Progenitor cell of endocrine pancreas (in vitro differentiated cells): ENCODE measurements around the gene PRSS8. TPM values are rescaled to one million over a fixed set of nuclear protein-coding genes. Genes with fewer than 3 reads are reported as not detected.

Source experiments
- DNase-seq: peaks from one replicate; pipeline ENCODE4 v3.0.0; 2021; ENCODE audit warnings: low spot score; ENCODE audit not compliant: unreplicated experiment
- H3K27ac Mint-ChIP-seq: 2 replicates; pipeline ENCODE4 v1.8.0; 2021; ENCODE audit warnings: mild to moderate bottlenecking, moderate library complexity, mixed read lengths
- H3K27me3 Mint-ChIP-seq: 2 replicates; pipeline ENCODE4 v1.8.0; 2021; ENCODE audit warnings: mixed read lengths
- H3K36me3 Mint-ChIP-seq: 2 replicates; pipeline ENCODE4 v1.8.0; 2022; ENCODE audit warnings: mixed read lengths; ENCODE audit not compliant: insufficient read depth
- H3K4me1 Mint-ChIP-seq: 2 replicates; pipeline ENCODE4 v1.8.0; 2021; ENCODE audit warnings: low read depth, mixed read lengths
- H3K4me3 Mint-ChIP-seq: 2 replicates; pipeline ENCODE4 v1.8.0; 2021; ENCODE audit warnings: low read depth, mild to moderate bottlenecking, moderate library complexity, mixed read lengths
- H3K9me3 Mint-ChIP-seq: 2 replicates; pipeline ENCODE4 v1.8.0; 2021; ENCODE audit warnings: low read depth, mixed read lengths
- CTCF ChIP-seq: fragments of 200-600 bp; sonication (generic); IDR thresholded peaks from one replicate; pipeline ENCODE4 v1.5.0; 2021; ENCODE audit warnings: antibody characterized with exemption, mild to moderate bottlenecking; ENCODE audit not compliant: unreplicated experiment
- total RNA-seq: library from RNA; stranded (reverse); gene quantifications from 2 replicates; pipeline ENCODE4 v1.2.1, GENCODE V29; 2021

Gene PRSS8
- total RNA-seq, 1 donor from 2014 or later = 111 TPM

GRCh38 chr16:31113121-31114120 lies 22.1 kb downstream of the PRSS8 start:
- no peak overlapping the region for H3K27ac Mint-ChIP-seq
- TF ChIP-seq CTCF = no peak

GRCh38 chr16:31112711-31113110 lies 22.8 kb downstream of the PRSS8 start:
- peaks cover 2% of the 10 kb centered on the region for H3K4me1 Mint-ChIP-seq
- DNase-seq = no peak
- peaks cover 6% of the 10 kb centered on the region for H3K36me3 Mint-ChIP-seq
- no peaks in the 10 kb centered on the region for H3K9me3 Mint-ChIP-seq
- H3K27ac Mint-ChIP-seq = no peak overlapping the region
- H3K27me3 Mint-ChIP-seq = no peaks in the 10 kb centered on the region
- TF ChIP-seq CTCF = no peak
- H3K4me3 Mint-ChIP-seq = no peak overlapping the region

More at GRCh38 chr16:31113121-31114120, 22.1 kb downstream of the PRSS8 start:
- Mint-ChIP-seq H3K4me3 (peak overlapping the region; percentile 29), H3K36me3 (peaks cover 7% of the 10 kb centered on the region), H3K27me3 (no peaks in the 10 kb centered on the region), H3K9me3 (no peaks in the 10 kb centered on the region), H3K4me1 (peaks cover 8% of the 10 kb centered on the region)
- DNase-seq = no peak

- no peak for TF ChIP-seq CTCF
- Mint-ChIP-seq H3K4me1 (peaks cover 2% of the 10 kb centered on the region), H3K4me3 (no peak overlapping the region), H3K9me3 (no peaks in the 10 kb centered on the region), H3K36me3 (peaks cover 6% of the 10 kb centered on the region), H3K27me3 (no peaks in the 10 kb centered on the region), H3K27ac (no peak overlapping the region)
- no peak for DNase-seq
These were observed 23.6 kb downstream of the PRSS8 start for GRCh38 chr16:31111881-31112466.

- no peak for TF ChIP-seq CTCF
- peak overlapping the region; percentile 68 for H3K4me3 Mint-ChIP-seq
- peak overlapping the region; percentile 59 for H3K27ac Mint-ChIP-seq
- no peak for DNase-seq
- peaks cover 6% of the 10 kb centered on the region for H3K36me3 Mint-ChIP-seq
- peaks cover 2% of the 10 kb centered on the region for H3K4me1 Mint-ChIP-seq
- no peaks in the 10 kb centered on the region for H3K27me3 Mint-ChIP-seq
- no peaks in the 10 kb centered on the region for H3K9me3 Mint-ChIP-seq
These were observed 25.2 kb downstream of the PRSS8 start for GRCh38 chr16:31110106-31111034.

GRCh38 chr16:31109622-31110021 lies 25.9 kb downstream of the PRSS8 start:
- no peak for TF ChIP-seq CTCF
- Mint-ChIP-seq H3K4me1 (peaks cover 2% of the 10 kb centered on the region), H3K4me3 (peak overlapping the region; percentile 68), H3K27ac (no peak overlapping the region), H3K36me3 (peaks cover 6% of the 10 kb centered on the region), H3K27me3 (no peaks in the 10 kb centered on the region), H3K9me3 (no peaks in the 10 kb centered on the region)
- no peak for DNase-seq
